ENCODE data around the gene GUK1.

GUK1 gene

DNA sequence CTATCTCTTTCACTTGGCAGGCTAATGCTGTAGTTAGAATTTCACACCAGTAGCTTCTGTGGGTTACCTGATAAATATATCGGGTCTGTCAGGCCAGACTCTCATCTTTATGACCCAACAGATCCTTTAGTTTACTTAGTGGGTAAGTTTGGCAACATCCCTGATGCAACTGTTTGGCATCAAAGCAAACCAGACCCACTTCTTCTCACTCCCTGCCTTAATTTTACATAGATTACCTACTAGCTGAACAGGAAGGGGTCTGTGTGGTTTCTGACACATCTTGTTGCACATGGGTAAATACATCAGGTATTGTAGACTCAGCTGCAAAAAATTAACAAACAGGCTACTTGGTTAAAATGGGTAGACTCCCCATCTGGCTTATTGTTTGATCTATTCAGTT lies 3.2 kb upstream of the GUK1 start:
- DNase-seq: no peak

DNA sequence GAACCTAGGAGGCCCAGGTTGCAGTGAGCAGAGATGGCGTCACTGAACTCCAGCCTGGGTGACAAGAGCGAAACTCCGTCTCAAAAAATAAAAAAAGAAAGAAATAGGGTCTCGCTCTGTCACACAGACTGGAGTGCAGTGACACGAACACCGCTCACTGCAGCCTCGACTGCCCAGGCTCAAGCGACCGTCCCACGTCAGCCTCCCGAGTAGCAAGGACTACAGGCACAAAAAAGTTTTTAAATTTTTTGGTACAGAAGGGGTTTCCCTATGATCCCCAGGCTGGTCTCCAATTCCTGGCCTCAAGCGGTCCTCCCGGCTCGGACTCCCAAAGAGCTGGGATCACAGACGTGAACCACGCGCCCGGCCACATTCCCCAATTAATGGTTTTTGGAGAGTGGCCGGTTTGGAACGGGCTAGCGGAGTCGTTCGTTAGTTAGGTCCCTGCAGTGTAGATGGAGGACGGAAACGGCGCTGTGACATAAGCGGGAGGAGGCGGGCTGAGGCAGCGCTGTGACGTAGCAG lies 611 bp upstream of the GUK1 start:
- DNase-seq: no peak

DNA sequence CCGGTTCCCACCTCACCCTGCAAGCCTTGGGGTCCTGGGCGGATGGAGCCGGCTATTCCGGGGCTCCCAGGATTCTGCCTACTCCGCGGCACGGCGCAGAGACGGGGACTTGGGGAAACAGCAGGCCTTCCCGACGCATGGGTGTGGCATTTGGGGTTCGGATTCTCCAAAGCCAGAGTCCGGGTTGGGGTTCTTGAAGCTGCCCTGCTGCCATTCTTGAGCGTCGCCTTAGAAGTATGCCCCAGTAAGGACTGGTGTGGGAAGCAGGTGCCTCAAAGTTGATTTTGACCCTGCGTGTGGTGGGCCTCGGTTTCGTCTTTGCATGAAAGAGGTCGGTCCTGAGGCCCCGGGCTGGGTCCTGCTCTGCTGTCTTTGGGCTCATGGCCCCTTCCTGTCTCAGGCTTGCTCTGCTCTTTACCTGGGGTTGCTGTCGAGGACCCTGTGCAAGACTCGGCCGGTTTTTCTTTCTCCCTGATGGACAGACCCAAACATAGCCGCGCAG lies 696 bp downstream of the GUK1 start:
- no peak for DNase-seq

- no peak for DNase-seq
These were observed 1.4 kb downstream of the GUK1 start for GRCh38 chr1:228141226-228142044.

- no peak for DNase-seq
These were observed 2.1 kb downstream of the GUK1 start for GRCh38 chr1:228142155-228142691.

GRCh38 chr1:228142701-228143136 lies 2.6 kb downstream of the GUK1 start:
- DNase-seq: no peak

DNA sequence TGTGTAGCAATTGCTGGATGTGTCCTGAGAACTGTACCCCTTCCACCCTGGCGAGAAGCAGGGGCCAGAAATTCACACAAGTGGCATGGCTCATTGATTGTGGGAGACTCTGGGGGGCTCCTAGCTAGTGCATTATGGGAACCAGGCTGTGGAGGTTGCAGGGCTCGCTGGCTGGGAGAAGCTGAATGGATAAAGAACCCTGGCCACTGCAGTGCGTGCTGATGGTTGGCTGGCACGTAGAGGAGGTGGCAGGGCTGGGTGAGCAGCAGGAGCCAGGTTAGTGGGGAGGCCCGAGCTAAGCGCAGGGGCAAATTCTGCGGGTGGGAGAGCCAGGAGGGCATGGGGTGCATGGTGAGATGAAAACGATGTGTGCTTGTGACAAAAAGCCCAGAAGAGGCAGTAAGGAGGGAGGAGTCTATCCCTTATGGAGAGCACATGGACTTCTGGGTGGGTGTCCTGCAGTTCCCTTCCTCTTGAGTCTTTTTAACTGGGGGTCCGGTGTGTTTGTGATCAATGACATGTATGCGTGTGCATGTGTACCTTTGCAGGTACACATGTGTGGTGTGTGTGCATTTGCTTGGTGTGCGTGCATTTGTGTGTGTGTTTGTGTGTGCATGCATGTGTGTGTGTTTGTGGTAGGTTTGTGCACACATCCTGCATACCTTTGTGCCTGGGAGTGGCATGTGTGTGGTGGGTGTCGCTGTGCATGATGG lies 3.6 kb downstream of the GUK1 start:
- no peak for DNase-seq

GRCh38 chr1:228144193-228144992 lies 4.3 kb downstream of the GUK1 start:
- no peak for DNase-seq

GRCh38 chr1:228144993-228145343 lies 4.9 kb downstream of the GUK1 start:
- DNase-seq: no peak

- DNase-seq: no peak
These were observed 5.7 kb downstream of the GUK1 start for GRCh38 chr1:228145463-228146416.

DNA sequence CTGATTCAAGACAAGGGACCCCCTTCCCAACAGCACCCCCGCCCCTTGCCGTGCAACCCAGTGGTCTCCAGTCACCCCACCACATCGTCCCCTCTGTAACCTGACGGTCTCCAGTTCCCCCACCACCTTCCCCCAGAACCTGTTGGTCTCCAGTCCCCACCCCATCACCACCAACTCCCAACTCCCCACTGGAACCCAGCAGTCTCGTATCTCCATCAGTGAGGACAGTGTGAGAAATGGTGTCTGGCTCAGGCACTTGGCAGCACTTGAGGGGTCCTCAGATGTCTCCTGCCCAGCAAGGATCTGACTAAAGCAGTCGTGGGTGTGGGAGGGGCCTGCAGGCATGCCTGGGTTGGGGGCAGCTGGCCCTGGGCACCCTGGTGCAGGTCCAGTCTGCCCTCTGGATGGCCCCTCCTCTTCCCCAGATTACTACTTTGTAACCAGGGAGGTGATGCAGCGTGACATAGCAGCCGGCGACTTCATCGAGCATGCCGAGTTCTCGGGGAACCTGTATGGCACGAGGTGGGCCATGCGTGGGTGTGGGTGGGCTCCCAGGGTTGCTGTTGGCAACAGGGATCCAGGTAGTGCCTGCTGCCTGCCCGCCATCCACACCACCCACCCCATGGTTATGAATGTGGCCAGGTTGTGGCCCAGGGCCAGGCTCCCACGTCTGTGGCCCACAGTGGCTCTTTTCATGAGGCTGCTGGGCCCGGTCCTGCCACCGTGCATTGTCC lies 6.5 kb downstream of the GUK1 start:
- no peak for DNase-seq

- DNase-seq: no peak
These were observed 7.1 kb downstream of the GUK1 start for GRCh38 chr1:228147151-228147693.

GRCh38 chr1:228147768-228148167 lies 7.7 kb downstream of the GUK1 start:
- DNase-seq: no peak

DNA sequence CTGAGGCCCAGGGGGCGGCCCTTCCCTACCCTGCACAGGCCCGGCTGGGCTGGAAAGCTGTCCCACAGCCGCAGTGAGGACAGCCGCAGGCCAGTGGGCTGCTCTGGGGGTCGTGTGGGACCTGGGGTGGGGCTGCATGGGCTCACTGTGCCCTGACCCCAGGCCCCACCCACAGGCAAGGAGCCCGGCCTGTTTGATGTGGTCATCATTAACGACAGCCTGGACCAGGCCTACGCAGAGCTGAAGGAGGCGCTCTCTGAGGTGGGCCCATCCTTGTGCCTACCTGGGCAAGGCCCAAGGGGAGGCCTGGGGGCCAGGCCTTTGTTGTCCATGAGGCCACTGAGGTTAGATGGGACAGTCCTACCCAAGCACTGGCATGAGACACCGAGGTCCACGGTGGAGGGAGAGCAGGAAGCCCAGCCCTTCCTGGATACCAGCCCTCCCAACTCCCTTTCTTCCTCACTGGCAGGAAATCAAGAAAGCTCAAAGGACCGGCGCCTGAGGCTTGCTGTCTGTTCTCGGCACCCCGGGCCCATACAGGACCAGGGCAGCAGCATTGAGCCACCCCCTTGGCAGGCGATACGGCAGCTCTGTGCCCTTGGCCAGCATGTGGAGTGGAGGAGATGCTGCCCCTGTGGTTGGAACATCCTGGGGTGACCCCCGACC lies 8.2 kb downstream of the GUK1 start:
- no peak for DNase-seq

GRCh38 chr1:228148935-228149405 lies 8.9 kb downstream of the GUK1 start:
- DNase-seq: no peak

- DNase-seq: no peak
These were observed 9.5 kb downstream of the GUK1 start, which contains the start of gene GJC2 for GRCh38 chr1:228149406-228150119. GJC2 (plus strand) TSS chr1:228149930; CDS start chr1:228157759, 7,829 bp downstream.

GRCh38 chr1:228150120-228150460 lies 10.0 kb downstream of the GUK1 start:
- DNase-seq: no peak

DNA sequence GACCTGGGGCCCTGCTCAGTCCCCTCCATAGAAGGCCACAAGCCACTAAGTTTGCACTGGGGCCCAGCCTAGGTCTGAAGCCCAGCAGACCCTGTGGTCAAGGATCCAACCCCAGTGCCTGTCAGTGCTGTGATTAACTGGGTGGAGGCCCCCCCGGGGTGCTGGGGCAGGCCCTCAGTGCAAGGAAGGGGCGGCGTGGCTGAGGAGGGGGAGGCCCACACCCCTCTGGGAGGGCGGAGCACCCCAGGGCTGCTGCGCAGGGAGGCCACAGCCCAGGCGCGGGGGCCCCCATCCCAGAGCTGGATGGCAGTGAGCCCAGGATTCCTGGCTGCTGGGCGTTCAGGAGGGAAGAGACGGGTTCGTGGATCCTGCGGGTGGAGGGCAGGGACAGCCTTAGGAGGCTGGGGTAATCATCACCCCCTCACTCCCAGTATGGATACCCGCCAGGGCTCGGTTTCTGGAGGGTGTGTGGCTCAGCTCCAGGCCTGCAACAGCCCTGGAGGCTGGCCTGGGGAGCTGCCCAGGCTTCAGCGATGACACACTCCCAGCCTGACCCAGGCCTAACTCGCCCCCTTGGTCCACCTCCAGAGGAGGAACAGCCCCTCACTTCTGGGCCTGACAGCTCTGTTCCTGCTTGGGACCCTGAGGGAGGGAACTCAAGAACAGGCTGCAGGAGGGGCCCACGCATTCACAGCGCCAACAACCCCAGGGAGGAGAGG lies 10.5 kb downstream of the GUK1 start:
- DNase-seq: no peak

Data from retina (tissue), 1 donor.